Measurements from ENCODE around the gene IDH2. TPM values are rescaled to one million over a fixed set of nuclear protein-coding genes. Genes with fewer than 3 reads are reported as not detected.

IDH2 gene
- total and polyA plus RNA-seq, 2 of the 4 experiments (the other 2 are of a cell fraction), result 84.9 to 118 TPM

DNA sequence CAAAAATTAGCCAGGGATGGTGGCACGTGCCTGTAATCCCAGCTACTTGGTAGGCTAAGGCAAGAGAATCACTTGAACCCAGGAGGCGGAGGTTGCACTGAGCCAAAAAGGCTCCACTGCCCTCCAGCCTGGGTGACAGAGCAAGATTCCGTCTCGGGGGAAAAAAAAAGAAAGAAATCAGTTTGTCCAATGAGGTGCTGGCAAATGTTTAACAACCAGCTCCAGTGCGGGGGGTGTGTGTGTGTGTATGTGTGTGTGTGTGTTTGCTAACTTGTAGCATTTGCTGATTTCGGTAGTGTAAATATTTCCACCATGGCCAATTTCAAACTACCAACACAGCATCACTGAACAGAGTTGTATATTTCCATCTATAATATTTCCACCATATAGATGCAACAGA lies 23.8 kb upstream of the IDH2 start:
- CTCF ChIA-PET, result no interaction called here
- TF ChIP-seq RAD21 (IDR thresholded peaks at IDR 0.05; ENCODE audit: low read length) (no peak), SMC3 (IDR thresholded peaks at IDR 0.05; ENCODE audit: low read depth, low read length) (no peak), POLR2A (IDR thresholded peaks at IDR 0.05; ENCODE audit: low read depth, low read length) (no peak), MAFK (IDR thresholded peaks at IDR 0.05; ENCODE audit: low read depth, low read length) (no peak), CEBPB (IDR thresholded peaks at IDR 0.05; ENCODE audit: low read depth, low read length) (no peak), MXI1 (IDR thresholded peaks at IDR 0.05; ENCODE audit: borderline replicate concordance, low read depth, low read length) (no peak), NFE2L2 (IDR thresholded peaks at IDR 0.05; ENCODE audit: low read depth, low read length) (no peak), FOS (IDR thresholded peaks at IDR 0.05; ENCODE audit: low read depth, low read length) (no peak), RFX5 (IDR thresholded peaks at IDR 0.05; ENCODE audit: low read depth, low read length) (no peak)
- TF ChIP-seq, protein P1, sequence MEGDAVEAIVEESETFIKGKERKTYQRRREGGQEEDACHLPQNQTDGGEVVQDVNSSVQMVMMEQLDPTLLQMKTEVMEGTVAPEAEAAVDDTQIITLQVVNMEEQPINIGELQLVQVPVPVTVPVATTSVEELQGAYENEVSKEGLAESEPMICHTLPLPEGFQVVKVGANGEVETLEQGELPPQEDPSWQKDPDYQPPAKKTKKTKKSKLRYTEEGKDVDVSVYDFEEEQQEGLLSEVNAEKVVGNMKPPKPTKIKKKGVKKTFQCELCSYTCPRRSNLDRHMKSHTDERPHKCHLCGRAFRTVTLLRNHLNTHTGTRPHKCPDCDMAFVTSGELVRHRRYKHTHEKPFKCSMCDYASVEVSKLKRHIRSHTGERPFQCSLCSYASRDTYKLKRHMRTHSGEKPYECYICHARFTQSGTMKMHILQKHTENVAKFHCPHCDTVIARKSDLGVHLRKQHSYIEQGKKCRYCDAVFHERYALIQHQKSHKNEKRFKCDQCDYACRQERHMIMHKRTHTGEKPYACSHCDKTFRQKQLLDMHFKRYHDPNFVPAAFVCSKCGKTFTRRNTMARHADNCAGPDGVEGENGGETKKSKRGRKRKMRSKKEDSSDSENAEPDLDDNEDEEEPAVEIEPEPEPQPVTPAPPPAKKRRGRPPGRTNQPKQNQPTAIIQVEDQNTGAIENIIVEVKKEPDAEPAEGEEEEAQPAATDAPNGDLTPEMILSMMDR (conservative IDR thresholded peaks at IDR 0.05; ENCODE audit: low read depth, low read length), result no peak
- BruUV-seq (replicated peaks), result no TSS peak

More for the DNA sequence above, 23.8 kb upstream of the IDH2 start:
- no peak overlapping the region for H2BK15ac ChIP-seq (ENCODE audit: low read depth, low read length)
- no peak overlapping the region for H3K27ac ChIP-seq (ENCODE audit: insufficient read depth, low read length)
- in situ Hi-C loops (cut with MboI; ENCODE audit: low sequenced_read_pairs) (no loop called here), dilution Hi-C loops (cut with HindIII; ENCODE audit: low sequenced_read_pairs, unreplicated experiment) (no loop called here), intact Hi-C loops (cut with micrococcal nuclease) (no loop called here)
- no peaks in the 10 kb centered on the region for H3K9me3 ChIP-seq (ENCODE audit: control insufficient read depth, insufficient read depth, low read length)
- DNase-seq (no peak), ATAC-seq (ENCODE audit: low read depth) (no peak)
- H4K20me1 ChIP-seq (ENCODE audit: insufficient read depth, low read length), result no peaks in the 10 kb centered on the region
- no peak overlapping the region for H4K8ac ChIP-seq (ENCODE audit: low read depth in 2 of 2, low read length in 2 of 2)
- no peak overlapping the region for H3K18ac ChIP-seq (ENCODE audit: low read depth, low read length)
- no peaks in the 10 kb centered on the region for H3K36me3 ChIP-seq (ENCODE audit: control insufficient read depth, insufficient read depth, low read length)
- no peak overlapping the region for H3K14ac ChIP-seq (replicated peaks; ENCODE audit: low read depth, low read length)
- H2AK9ac ChIP-seq (replicated peaks; ENCODE audit: low read depth, low read length, poor library complexity), result no peak overlapping the region
- no peak overlapping the region for H4K5ac ChIP-seq (ENCODE audit: low read depth, low read length)
- no peak overlapping the region for H2BK120ac ChIP-seq (ENCODE audit: low read depth, low read length)
- H3K9me1 ChIP-seq (ENCODE audit: insufficient read depth, low read length), result peaks cover 5% of the 10 kb centered on the region; the same call in 1 of the 2 replicates
- no peak overlapping the region for H2BK20ac ChIP-seq (ENCODE audit: low read depth, low read length)
- H3K4ac ChIP-seq (ENCODE audit: low read depth, low read length), result no peak overlapping the region
- H3K79me1 ChIP-seq (ENCODE audit: low read depth in 1 of 2, low read length in 2 of 2), result no peaks in the 10 kb centered on the region
- H2BK5ac ChIP-seq (ENCODE audit: low read depth, low read length, poor library complexity, severe bottlenecking), result no peak overlapping the region
- no peak overlapping the region for H2AK5ac ChIP-seq (ENCODE audit: low read depth, low read length)
- H3K4me3 ChIP-seq (ENCODE audit: insufficient read depth, low read depth, low read length), result no peak overlapping the region
- H3K4me1 ChIP-seq (ENCODE audit: control insufficient read depth, insufficient read depth, low read length), result peaks cover 5% of the 10 kb centered on the region
- H3K23ac ChIP-seq (ENCODE audit: low read depth, low read length), result no peak overlapping the region
- H3K56ac ChIP-seq (ENCODE audit: extremely low read depth, insufficient read depth, low read length), result no peak overlapping the region
- H3K4me2 ChIP-seq (ENCODE audit: low read depth, low read length), result no peak overlapping the region
- POLR2A ChIA-PET (ENCODE audit: unreplicated experiment), result no interaction called here
- peaks cover 9% of the 10 kb centered on the region for H3K27me3 ChIP-seq (ENCODE audit: control insufficient read depth, insufficient read depth, low read length)
- 39% methylated on average over 4 of the region's 6 CpGs; no CpG with 5 or more reads in 1 of the 2 experiments for WGBS, 2 experiments (ENCODE audit: extremely low coverage in 2 of 2, insufficient read length in 1 of 2)
- no peak overlapping the region for H2AFZ ChIP-seq (replicated peaks; ENCODE audit: low read length, poor library complexity)
- H3K9ac ChIP-seq (ENCODE audit: low read depth, low read length), result no peak overlapping the region
- H4K91ac ChIP-seq (ENCODE audit: insufficient read depth, low read depth, low read length), result no peak overlapping the region
